B cell (primary cell): ENCODE data around the gene SMTNL2. TPM values are rescaled to one million over a fixed set of nuclear protein-coding genes. Genes with fewer than 3 reads are reported as not detected.

ENCODE experiments used
- ATAC-seq: fragments of 200-7000 bp; cut with Tn5 transposase; one replicate; pipeline ENCODE4 v1.10.0; 2021; ENCODE audit warnings: low read depth, mild to moderate bottlenecking, moderate number of reproducible peaks, moderate library complexity
- CTCF ChIA-PET: fragments of 350-600 bp; sonication (Branson Sonifier 250); formaldehyde crosslinking; loops from one replicate; lab custom pipeline; 2021; ENCODE audit warnings: antibody characterized with exemption, inconsistent platforms; lab: Charles Lee
- POLR2A ChIA-PET: fragments of 350-600 bp; sonication (Branson Sonifier 250); formaldehyde crosslinking; loops from one replicate; lab custom pipeline; 2021; ENCODE audit warnings: antibody characterized with exemption; lab: Charles Lee
- DNase-seq: peaks from one replicate; pipeline ENCODE4 v3.0.0; 2013
- H2AFZ ChIP-seq: 2 replicates; pipeline ENCODE4 v1.6.1; 2012; ENCODE audit warnings: mild to moderate bottlenecking, low read depth, low read length; ENCODE audit not compliant: insufficient read depth, poor library complexity, severe bottlenecking
- H3K27ac ChIP-seq, 2 donors: 1 replicate in 1 of 2; 2 replicates in 1 of 2; pipeline ENCODE4 v1.5.1; 2012 to 2013; ENCODE audit warnings: low read length in 2 of 2, mild to moderate bottlenecking in 2 of 2, moderate library complexity in 1 of 2
- H3K27me3 ChIP-seq, 4 experiments: fragments of 200-600 bp in 1 of 4; sonication (generic) in 1 of 4; replicated peaks in 1 of 4; 1 replicate in 2 of 4; 2 replicates in 2 of 4; pipeline versions ENCODE4 v1.6.1 to v1.7.0; 2013 to 2016; ENCODE audit warnings: low read length in 3 of 4, mild to moderate bottlenecking in 2 of 4, mixed read lengths in 1 of 4, moderate library complexity in 1 of 4; ENCODE audit not compliant: insufficient read depth in 4 of 4, control insufficient read depth in 3 of 4; ENCODE audit errors: control extremely low read depth in 1 of 4
- H3K36me3 ChIP-seq, 2 experiments: replicated peaks in 1 of 2; 1 replicate in 1 of 2; 2 replicates in 1 of 2; pipeline versions ENCODE4 v1.6.1 to v1.7.1; 2013; ENCODE audit warnings: low read length in 1 of 2; ENCODE audit not compliant: insufficient read depth in 2 of 2, control insufficient read depth in 1 of 2; ENCODE audit errors: control extremely low read depth in 1 of 2, extremely low read depth in 1 of 2
- H3K4me1 ChIP-seq, 2 donors: fragments of 200-600 bp in 1 of 2; sonication (generic) in 1 of 2; 1 replicate in 1 of 2; 2 replicates in 1 of 2; pipeline versions ENCODE4 v1.5.1 to v1.6.1; 2013 to 2017; ENCODE audit warnings: low read length in 2 of 2; ENCODE audit not compliant: control insufficient read depth in 2 of 2, insufficient read depth in 2 of 2
- H3K4me2 ChIP-seq: replicated peaks from 2 replicates; pipeline ENCODE3; 2012; ENCODE audit warnings: mild to moderate bottlenecking, low read depth, low read length; ENCODE audit not compliant: poor library complexity, severe bottlenecking
- H3K4me3 ChIP-seq, 5 experiments: fragments of 200-600 bp in 1 of 5; sonication (generic) in 1 of 5; 1 replicate in 3 of 5; 2 replicates in 2 of 5; pipeline versions ENCODE4 v1.5.1 to v1.7.0; 2011 to 2016; ENCODE audit warnings: low read length in 4 of 5, mild to moderate bottlenecking in 4 of 5, low read depth in 2 of 5, control low read depth in 1 of 5, moderate library complexity in 1 of 5; ENCODE audit not compliant: insufficient read depth in 1 of 5; ENCODE audit errors: control extremely low read depth in 1 of 5, extremely low read depth in 1 of 5
- H3K79me2 ChIP-seq: fragments of 200-600 bp; sonication (generic); one replicate; pipeline ENCODE4 v1.6.0; 2016; ENCODE audit warnings: low read length; ENCODE audit not compliant: control insufficient read depth, insufficient read depth
- H3K9ac ChIP-seq: fragments of 200-600 bp; sonication (generic); 2 replicates; pipeline ENCODE4 v1.6.1; 2017; ENCODE audit warnings: mild to moderate bottlenecking, low read length, moderate library complexity
- H3K9me3 ChIP-seq, 3 donors: one replicate each; pipeline versions ENCODE4 v1.6.1 to v1.7.1; 2013; ENCODE audit warnings: low read length in 2 of 3; ENCODE audit not compliant: control insufficient read depth in 2 of 3, insufficient read depth in 1 of 3; ENCODE audit errors: control extremely low read depth in 1 of 3
- H4K20me1 ChIP-seq: 2 replicates; pipeline ENCODE4 v1.6.0; 2012; ENCODE audit warnings: mild to moderate bottlenecking, low read length; ENCODE audit not compliant: insufficient read depth, control insufficient read depth, poor library complexity, severe bottlenecking
- H3K27ac Mint-ChIP-seq: one replicate; pipeline ENCODE4 v1.8.0; 2021; ENCODE audit warnings: mixed read lengths
- H3K27me3 Mint-ChIP-seq: one replicate; pipeline ENCODE4 v1.8.0; 2021; ENCODE audit warnings: mixed read lengths
- H3K4me1 Mint-ChIP-seq: one replicate; pipeline ENCODE4 v1.8.0; 2021; ENCODE audit warnings: mixed read lengths
- H3K4me3 Mint-ChIP-seq: one replicate; pipeline ENCODE4 v1.8.0; 2021; ENCODE audit warnings: mixed read lengths
- H3K9me3 Mint-ChIP-seq: one replicate; pipeline ENCODE4 v1.8.0; 2022; ENCODE audit warnings: mixed read lengths; ENCODE audit not compliant: insufficient read depth
- CTCF ChIP-seq: fragments of 200-600 bp; IDR thresholded peaks from one replicate; pipeline ENCODE4 v1.8.0; 2022; ENCODE audit warnings: antibody characterized with exemption, mild to moderate bottlenecking
- EZH2 ChIP-seq: IDR thresholded peaks from 2 replicates; pipeline ENCODE4 v1.6.1; 2012; ENCODE audit warnings: borderline replicate concordance, low read depth, mild to moderate bottlenecking, moderate library complexity, low read length; ENCODE audit not compliant: insufficient read depth, poor library complexity, severe bottlenecking
- WGBS: methylation state at CpG from one replicate; pipeline ENCODE4 v1.1.5; 2013; ENCODE audit warnings: missing lambda C conversion rate; ENCODE audit not compliant: insufficient coverage; 5-methylcytosine and 5-hydroxymethylcytosine counted together
- intact Hi-C: fragments of 100-400 bp; cut with micrococcal nuclease; formaldehyde crosslinking; loops from one replicate; pipeline ENCODE4 v1.10.0; 2022
- polyA plus RNA-seq: library from polyadenylated mRNA; depleted of rRNA; stranded (reverse); fragments of >200 nt; gene quantifications from 2 replicates; pipeline ENCODE4 v1.2.3, GENCODE V29; 2012
- total RNA-seq, 2 donors: library from RNA; stranded (reverse); fragments of 120-200 nt in 1 of 2; gene quantifications; 1 replicate in 1 of 2; 2 replicates in 1 of 2; pipeline versions ENCODE4 v1.2.3 to v1.2.4, GENCODE V29; 2013 to 2022

SMTNL2 gene
- total and polyA plus RNA-seq, 2 donors (not counting 1 experiment from before 2014, with no cell fraction given): not detected

DNA sequence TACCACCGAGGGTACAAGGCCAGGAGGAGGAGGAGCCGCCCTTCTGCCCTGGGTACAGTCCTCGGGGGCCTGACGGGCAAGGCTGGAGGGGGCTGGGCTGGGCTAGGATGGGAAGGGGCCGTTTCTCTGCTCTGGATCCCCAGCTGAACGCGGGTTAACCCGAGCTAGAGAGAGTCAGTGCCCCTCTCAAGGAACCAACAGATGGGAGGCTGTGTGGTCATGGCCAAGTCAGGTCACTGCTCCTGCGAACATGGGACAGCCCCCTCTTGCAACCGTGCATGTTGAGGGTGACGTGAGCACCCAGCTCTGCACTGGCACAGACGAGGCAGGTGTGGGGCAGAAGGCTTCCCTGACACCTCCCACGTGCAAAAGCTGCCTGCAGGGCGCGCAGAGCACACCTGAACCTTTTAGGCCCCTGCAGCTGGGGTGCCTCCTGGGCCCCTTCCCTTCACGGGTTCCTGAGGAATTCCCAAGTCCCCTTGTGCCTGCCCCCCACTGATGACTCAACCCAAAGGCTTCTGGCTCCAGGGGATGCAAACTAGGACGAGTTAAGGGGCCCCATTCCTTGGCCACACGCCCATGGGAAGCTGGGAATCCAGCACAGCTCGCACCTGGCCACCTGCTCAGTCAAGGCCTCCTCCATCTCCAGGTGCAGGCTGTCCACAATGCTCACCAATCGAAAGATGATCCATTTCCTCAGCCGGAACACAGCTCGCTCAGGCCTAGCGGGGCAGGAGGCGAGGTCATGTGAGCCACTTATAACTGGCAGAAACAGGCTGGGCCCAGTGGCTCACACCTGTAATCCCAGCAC is 35.4 kb upstream of the SMTNL2 start:
- TF ChIP-seq CTCF: no peak
- DNase-seq: no peak
- Histone ChIP-seq H3K27me3 (no peaks in the 10 kb centered on the region), H3K27ac (no peak overlapping the region), H3K36me3 (peaks cover 0 to 78% of the 10 kb centered on the region in 2 experiments), H2AFZ (no peak overlapping the region), H3K79me2 (peaks cover 9% of the 10 kb centered on the region), H3K4me2 (no peak overlapping the region), H3K9ac (no peak overlapping the region), H3K9me3 (no peaks in the 10 kb centered on the region), H3K4me3 (no peak overlapping the region), H3K4me1 (peaks cover 3 to 4% of the 10 kb centered on the region in 2 donors), H4K20me1 (peaks cover 4% of the 10 kb centered on the region)
- no peak overlapping the region for H3K4me3 Mint-ChIP-seq
- ChIA-PET CTCF (interaction anchor here (0.6 kb wide), 1 partner anchor 118 kb away, joined by 3 read pairs; no protein-coding TSS in a partner anchor), POLR2A (no interaction called here)
- H3K27me3 Mint-ChIP-seq: no peaks in the 10 kb centered on the region
- 93% methylated on average over 24 of the region's 24 CpGs for WGBS
- no peak for ATAC-seq
- intact Hi-C loops: no loop called here
- H3K9me3 Mint-ChIP-seq: no peaks in the 10 kb centered on the region
- H3K27ac Mint-ChIP-seq: no peak overlapping the region
- H3K4me1 Mint-ChIP-seq: peaks cover 5% of the 10 kb centered on the region

GRCh38 chr17:4549781-4550533 is 34.4 kb upstream of the SMTNL2 start:
- Histone ChIP-seq H2AFZ (no peak overlapping the region), H3K4me2 (no peak overlapping the region), H3K36me3 (peaks cover 0 to 73% of the 10 kb centered on the region in 2 experiments), H3K27ac (no peak overlapping the region), H3K79me2 (peaks cover 20% of the 10 kb centered on the region), H3K4me3 (no peak overlapping the region), H3K9ac (no peak overlapping the region), H3K27me3 (no peaks in the 10 kb centered on the region), H3K9me3 (no peaks in the 10 kb centered on the region), H4K20me1 (peaks cover 13% of the 10 kb centered on the region), H3K4me1 (peaks cover 11 to 14% of the 10 kb centered on the region in 2 donors)
- CTCF ChIA-PET: interaction anchor here (0.6 to 2.3 kb wide), 2 partner anchors 16 to 117 kb away, joined by 3 to 20 read pairs; no protein-coding TSS in a partner anchor
- TF ChIP-seq EZH2: no peak
- no peak for TF ChIP-seq CTCF
- Mint-ChIP-seq H3K27me3 (no peaks in the 10 kb centered on the region), H3K4me3 (no peak overlapping the region), H3K4me1 (peaks cover 13% of the 10 kb centered on the region), H3K9me3 (no peaks in the 10 kb centered on the region), H3K27ac (no peak overlapping the region)
- DNase-seq (no peak), ATAC-seq (no peak)
- whole genome bisulfite sequencing: 93% methylated on average over 22 of the region's 25 CpGs
- POLR2A ChIA-PET: no interaction called here
- intact Hi-C loops: no loop called here
